HG03045 (cell line): ENCODE results near the gene ALG11.
"Not testable (repeated sequence)": the region's sequence is repeated elsewhere in the genome, so short reads cannot be mapped to it uniquely, and the experiment has no call there.

ENCODE experiments used
- ATAC-seq: cut with Tn5 transposase; IDR thresholded peaks from one replicate; pipeline ENCODE4 v1.9.1; 2021; ENCODE audit warnings: mild to moderate bottlenecking, moderate library complexity; ENCODE audit not compliant: unreplicated experiment

Gene ALG11

DNA sequence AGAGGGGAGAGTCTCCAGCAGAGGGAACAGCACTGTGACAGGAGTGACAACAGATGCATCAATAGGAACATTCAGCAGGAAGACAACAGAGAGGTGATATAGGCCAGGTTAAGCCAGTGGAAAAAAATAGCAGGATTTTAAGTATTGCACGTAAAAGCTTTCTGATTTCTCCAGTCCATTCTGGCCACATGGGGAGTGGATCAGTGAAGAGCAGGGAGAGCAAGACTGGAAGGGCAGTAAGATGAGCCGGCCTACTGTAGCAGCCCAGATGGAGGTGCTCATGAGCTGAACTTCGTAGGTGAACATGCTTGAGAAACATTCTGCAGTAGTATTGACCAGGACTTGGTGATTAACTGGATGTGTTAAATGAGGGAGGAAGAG, 14.0 kb downstream of the ALG11 start:
- no peak for ATAC-seq

DNA sequence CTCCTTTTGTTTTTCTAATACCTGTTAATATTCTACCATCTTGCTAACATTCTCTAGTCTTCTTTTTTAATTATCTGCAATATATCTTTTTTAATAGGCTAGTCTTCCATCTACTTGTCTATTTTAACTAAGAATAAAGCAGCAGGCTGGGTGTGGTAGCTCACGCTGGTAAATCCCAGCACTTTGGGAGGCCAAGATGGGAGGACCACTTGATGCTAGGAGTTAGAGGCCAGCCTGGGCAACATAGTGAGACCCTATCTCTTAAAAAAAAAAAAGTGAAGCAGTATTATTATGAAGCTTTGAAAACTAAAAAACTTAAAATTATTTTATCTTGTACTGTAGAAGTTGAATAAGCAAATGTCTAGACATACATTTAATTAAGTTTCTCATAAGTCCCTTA, 15.6 kb downstream of the ALG11 start:
- no peak for ATAC-seq

GRCh38 chr13:52029569-52029968, 17.4 kb downstream of the ALG11 start:
- no peak for ATAC-seq

- not testable (repeated sequence) for ATAC-seq
Measured at GRCh38 chr13:52030401-52030800, 18.2 kb downstream of the ALG11 start.

DNA sequence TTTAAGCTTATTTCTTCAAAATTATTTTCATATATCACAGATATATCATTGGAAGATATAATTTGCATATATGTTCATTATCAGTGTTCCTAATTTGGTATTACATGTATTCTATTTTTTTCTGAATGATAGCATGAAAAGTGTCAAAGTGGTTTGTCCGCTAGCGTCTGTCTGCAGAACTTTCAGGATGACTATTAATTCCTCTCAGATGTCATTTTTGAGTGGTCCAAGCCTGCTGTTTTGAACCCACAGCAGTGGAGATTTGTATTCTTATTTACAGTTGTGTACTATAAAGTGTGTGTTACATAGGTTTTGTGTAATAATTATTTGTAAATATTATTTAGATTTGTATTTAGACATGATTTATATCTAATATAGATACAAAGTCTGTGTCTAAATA, 20.8 kb downstream of the ALG11 start:
- ATAC-seq, result no peak

DNA sequence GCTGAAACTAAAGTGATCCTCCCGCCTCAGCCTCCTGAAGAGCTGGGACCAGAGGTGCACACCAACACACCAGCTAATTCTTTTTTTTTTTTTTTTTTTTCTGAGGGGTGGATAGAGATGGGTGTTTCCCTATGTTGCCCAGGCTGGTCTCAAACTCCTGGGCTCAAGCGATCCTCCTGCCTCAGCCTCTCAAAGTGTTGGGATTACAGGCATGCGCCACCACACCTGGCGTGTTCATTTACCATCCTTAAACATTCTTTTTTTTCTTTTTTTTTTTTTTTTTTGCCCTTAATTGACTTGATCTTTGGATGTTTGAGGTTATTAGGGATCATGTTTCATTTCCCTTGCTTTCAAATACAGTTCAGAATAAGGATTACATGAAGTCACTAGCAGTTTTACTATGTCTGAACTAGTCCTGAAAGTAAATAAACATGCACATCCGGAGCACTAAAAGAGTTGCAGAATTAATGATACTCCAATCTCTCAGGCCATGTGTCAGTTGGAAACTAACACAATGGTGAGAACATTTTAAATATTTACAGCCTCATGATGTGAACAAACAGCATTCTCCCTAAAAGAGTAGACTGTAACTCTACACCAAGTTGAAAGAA, 22.5 kb downstream of the ALG11 start:
- no peak for ATAC-seq

GRCh38 chr13:52036037-52036436, 23.8 kb downstream of the ALG11 start:
- no peak for ATAC-seq

GRCh38 chr13:52043675-52044074, 31.5 kb downstream of the ALG11 start:
- no peak for ATAC-seq

DNA sequence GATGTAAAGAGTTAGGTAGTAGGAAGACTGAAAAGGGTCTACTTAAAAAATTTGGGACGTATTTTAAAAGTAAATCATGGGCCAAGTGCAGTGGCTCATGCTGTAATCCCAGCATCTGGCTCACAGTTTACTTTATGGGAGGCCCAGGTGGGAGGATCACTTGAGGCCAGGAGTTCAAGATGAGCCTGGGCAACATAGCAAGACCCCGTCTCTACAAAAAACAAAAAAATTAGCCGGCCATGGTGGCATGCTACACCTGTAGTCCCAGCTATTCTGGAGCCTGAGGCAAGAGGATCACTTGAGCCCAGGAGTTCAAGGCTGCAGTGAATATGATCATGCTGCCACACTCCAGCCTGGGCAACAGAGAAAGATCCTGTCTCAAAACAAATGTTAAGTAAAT, 35.3 kb downstream of the ALG11 start:
- no peak for ATAC-seq

DNA sequence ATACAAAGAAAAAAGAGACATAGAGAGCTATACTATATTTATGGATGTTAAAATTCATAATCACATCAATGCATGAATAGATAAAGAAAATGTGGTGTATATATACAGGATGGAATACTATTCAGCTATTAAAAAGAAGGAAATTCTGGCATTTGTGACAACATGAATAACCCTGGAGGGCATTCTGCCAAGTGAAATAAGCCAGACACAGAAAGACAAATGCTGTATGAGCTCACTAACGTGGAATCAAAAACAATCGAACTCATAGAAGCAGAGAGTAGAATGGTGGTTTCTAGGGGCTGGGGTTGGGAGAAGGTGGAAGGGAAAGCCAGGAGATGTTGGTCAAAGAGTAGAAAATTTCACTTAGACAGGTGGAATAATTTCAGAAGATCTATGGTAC, 36.3 kb downstream of the ALG11 start:
- ATAC-seq, result no peak

DNA sequence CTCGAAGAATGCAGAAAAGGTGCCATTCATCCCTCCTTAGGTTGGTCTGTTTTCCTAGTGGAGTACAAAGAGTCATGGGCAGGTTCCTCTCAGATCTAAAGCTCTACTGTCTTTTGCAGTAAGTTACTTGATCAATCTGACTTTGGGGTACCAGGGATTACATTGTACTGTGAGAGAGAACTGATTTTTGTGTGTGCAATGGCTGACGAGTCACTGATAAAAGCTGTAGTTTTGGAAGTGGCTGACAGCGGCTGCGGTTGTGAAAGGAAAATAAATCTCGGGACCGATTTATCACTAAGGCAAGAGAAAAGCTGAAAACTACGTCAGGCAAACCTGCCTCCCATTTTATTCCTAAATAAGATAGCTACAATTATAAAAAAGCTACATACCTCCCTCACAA, 39.2 kb downstream of the ALG11 start:
- ATAC-seq, result no peak

DNA sequence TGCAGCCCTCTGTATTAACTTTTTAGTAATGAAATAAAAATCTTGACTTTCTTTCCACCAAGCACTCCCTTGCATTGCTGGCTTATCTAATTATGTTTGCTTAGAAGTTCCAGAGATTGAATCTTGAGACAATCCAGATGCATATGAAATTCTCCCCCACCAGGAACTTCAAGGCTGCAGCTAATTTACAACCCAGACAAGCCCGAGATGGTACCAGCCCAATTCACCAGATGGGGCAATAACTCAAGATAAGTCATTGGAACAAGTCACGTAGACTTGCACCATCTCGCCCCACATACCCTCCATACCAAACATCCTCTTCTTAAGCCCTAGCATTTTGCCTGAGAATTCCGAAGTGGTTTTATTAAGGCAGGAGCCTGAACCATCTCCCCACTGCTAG, 41.3 kb downstream of the ALG11 start:
- no peak for ATAC-seq

DNA sequence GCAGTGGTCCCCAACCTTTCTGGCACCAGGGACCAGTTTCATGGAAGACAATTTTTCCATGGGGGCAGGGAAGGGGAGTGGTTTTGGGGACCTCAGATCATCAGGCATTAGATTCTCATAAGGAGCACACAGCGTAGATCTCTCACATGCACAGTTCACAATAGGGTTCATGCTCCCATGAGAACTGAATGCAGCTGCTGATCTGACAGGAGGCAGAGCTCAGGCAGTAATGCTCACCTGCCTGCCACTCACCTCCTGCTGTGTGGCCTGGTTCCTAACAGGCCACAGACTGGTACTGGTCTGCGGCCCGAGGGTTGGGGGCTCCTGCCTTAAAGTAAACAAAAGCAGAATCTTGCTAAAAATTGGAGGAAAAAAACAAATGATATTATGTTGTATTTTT, 48.9 kb downstream of the ALG11 start:
- ATAC-seq, result not testable (repeated sequence)

DNA sequence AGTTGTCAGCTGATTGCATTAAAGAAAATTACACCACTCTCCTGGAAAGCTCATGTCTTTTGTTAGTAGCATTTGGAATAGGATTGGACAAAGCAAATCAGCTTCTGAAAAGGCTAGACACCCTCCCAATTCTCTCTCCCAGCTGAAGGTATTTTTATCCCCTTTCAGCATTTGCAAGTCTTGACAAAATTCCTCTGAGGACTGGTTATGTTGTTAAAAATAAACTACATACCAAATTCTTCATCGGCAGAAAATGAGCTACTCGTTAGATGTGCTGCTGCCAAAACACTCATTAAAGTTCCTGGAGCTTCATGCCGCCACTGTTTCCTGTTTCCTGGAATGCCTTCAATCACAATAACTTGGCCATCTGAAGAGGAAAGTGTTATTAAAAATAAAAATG, 49.4 kb downstream of the ALG11 start:
- ATAC-seq, result no peak

GRCh38 chr13:52067237-52067636, 55.0 kb downstream of the ALG11 start:
- no peak for ATAC-seq

GRCh38 chr13:52070929-52071523, 58.8 kb downstream of the ALG11 start:
- ATAC-seq, result no peak
